Panc1 (cell line): Measurements from ENCODE around the gene ZMYM4. TPM values are rescaled to one million over a fixed set of nuclear protein-coding genes. Genes with fewer than 3 reads are reported as not detected.

ENCODE experiments used
- ATAC-seq: fragments of 200-7000 bp; cut with Tn5 transposase; 2 replicates; pipeline ENCODE4 v1.9.1; 2020; ENCODE audit warnings: mild to moderate bottlenecking, moderate library complexity
- BruUV-seq: library from RNA; stranded (reverse); fragments of 400-500 nt; replicated peaks from 2 replicates; lab custom pipeline; 2021; lab: Mats Ljungman, UMichigan
- CTCF ChIA-PET: fragments of 300-600 bp; sonication (Branson Sonifier 250); formaldehyde crosslinking; loops from one replicate; lab custom pipeline; 2022; ENCODE audit warnings: antibody characterized with exemption; lab: Charles Lee
- POLR2A ChIA-PET: fragments of 300-600 bp; sonication (Branson Sonifier 250); formaldehyde crosslinking; loops from one replicate; lab custom pipeline; 2022; ENCODE audit warnings: antibody characterized with exemption; lab: Charles Lee
- DNase-seq: peaks from one replicate; pipeline ENCODE4 v3.0.0-alpha.2; 2010; ENCODE audit warnings: low read depth, low spot score
- H3K27ac ChIP-seq: 2 replicates; pipeline ENCODE4 v1.5.1; 2011; ENCODE audit warnings: mild to moderate bottlenecking, low read length, inconsistent platforms
- H3K27me3 ChIP-seq: fragments of 200-500 bp; sonication (Bioruptor generic); 2 replicates; pipeline ENCODE4 v1.6.0; 2014; ENCODE audit warnings: low read length, inconsistent platforms; ENCODE audit not compliant: control insufficient read depth, insufficient read depth
- H3K36me3 ChIP-seq: fragments of 200-500 bp; sonication (Bioruptor generic); 2 replicates; pipeline ENCODE4 v1.5.1; 2014; ENCODE audit warnings: inconsistent platforms, mild to moderate bottlenecking, low read length, moderate library complexity; ENCODE audit not compliant: control insufficient read depth, insufficient read depth
- H3K4me1 ChIP-seq: 2 replicates; pipeline ENCODE4 v1.5.1; 2011; ENCODE audit warnings: inconsistent platforms, mild to moderate bottlenecking, low read length, moderate library complexity; ENCODE audit not compliant: control insufficient read depth, insufficient read depth
- H3K4me3 ChIP-seq, 2 experiments: 2 replicates each; pipeline ENCODE4 v1.5.1; 2011 to 2012; ENCODE audit warnings: low read depth in 2 of 2, low read length in 2 of 2, mild to moderate bottlenecking in 2 of 2, inconsistent platforms in 1 of 2, moderate library complexity in 1 of 2
- H3K9me3 ChIP-seq: fragments of 200-500 bp; sonication (Bioruptor generic); 2 replicates; pipeline ENCODE4 v1.5.1; 2014; ENCODE audit warnings: low read depth, mild to moderate bottlenecking, inconsistent platforms, low read length, moderate library complexity; ENCODE audit not compliant: control insufficient read depth, insufficient read depth
- CTCF ChIP-seq: fragments of 450-650 bp; IDR thresholded peaks from 2 replicates; pipeline ENCODE4 v1.5.1; 2017; ENCODE audit warnings: mild to moderate bottlenecking
- POLR2AphosphoS5 ChIP-seq: IDR thresholded peaks from 2 replicates; pipeline ENCODE4 v1.6.1; 2012; ENCODE audit warnings: mild to moderate bottlenecking, low read depth, low read length, moderate library complexity
- SIN3A ChIP-seq: IDR thresholded peaks from 2 replicates; pipeline ENCODE4 v1.6.1; 2012; ENCODE audit warnings: low read depth, mild to moderate bottlenecking, low read length, moderate library complexity, borderline replicate concordance; ENCODE audit not compliant: insufficient read depth
- TCF7L2 ChIP-seq: IDR thresholded peaks from 2 replicates; pipeline ENCODE4 v1.6.1; 2011; ENCODE audit warnings: mild to moderate bottlenecking, low read depth, low read length, inconsistent platforms
- in situ Hi-C: cut with HindIII; loops from 2 replicates; pipeline ENCODE4 v1.10.0; 2016; ENCODE audit warnings: low sequenced_read_pairs, low pct_unique_long_range_greater_than_20kb
- intact Hi-C: fragments of 100-400 bp; cut with micrococcal nuclease; formaldehyde crosslinking; loops from one replicate; pipeline ENCODE4 v1.10.0; 2022; ENCODE audit not compliant: unreplicated experiment
- total RNA-seq: library from RNA; stranded (reverse); gene quantifications from one replicate; pipeline ENCODE4 v1.2.1, GENCODE V29; 2021; ENCODE audit not compliant: unreplicated experiment
- TF ChIP-seq, protein P1 (sequence below), 2 experiments: IDR thresholded peaks; 2 replicates each; pipeline ENCODE4 v1.6.1; 2011 to 2012; ENCODE audit warnings: low read depth in 2 of 2, control low read depth in 1 of 2, low read length in 1 of 2, mild to moderate bottlenecking in 1 of 2, moderate library complexity in 1 of 2; ENCODE audit not compliant: insufficient read depth in 1 of 2

Gene ZMYM4
- total RNA-seq, 1 experiment from 2014 or later = 82.2 TPM

GRCh38 chr1:35278886-35279554 is 10.5 kb downstream of the ZMYM4 start:
- Histone ChIP-seq H3K27ac (no peak overlapping the region), H3K9me3 (0 out of 2 replicates have a peak, but pooled peaks cover 4% of the 10 kb centered on the region), H3K27me3 (no peaks in the 10 kb centered on the region), H3K36me3 (no peaks in the 10 kb centered on the region), H3K4me1 (no peaks in the 10 kb centered on the region; the same call in 1 of the 2 replicates), H3K4me3 (no peak overlapping the region)
- TSS peak; percentile 23 for BruUV-seq
- intact Hi-C loops (no loop called here), in situ Hi-C loops (no loop called here)
- ChIA-PET POLR2A (no interaction called here), CTCF (no interaction called here)
- DNase-seq (no peak), ATAC-seq (no peak)
- TF ChIP-seq SIN3A (no peak), TCF7L2 (no peak), CTCF (no peak), POLR2AphosphoS5 (no peak)
- TF ChIP-seq, protein P1, sequence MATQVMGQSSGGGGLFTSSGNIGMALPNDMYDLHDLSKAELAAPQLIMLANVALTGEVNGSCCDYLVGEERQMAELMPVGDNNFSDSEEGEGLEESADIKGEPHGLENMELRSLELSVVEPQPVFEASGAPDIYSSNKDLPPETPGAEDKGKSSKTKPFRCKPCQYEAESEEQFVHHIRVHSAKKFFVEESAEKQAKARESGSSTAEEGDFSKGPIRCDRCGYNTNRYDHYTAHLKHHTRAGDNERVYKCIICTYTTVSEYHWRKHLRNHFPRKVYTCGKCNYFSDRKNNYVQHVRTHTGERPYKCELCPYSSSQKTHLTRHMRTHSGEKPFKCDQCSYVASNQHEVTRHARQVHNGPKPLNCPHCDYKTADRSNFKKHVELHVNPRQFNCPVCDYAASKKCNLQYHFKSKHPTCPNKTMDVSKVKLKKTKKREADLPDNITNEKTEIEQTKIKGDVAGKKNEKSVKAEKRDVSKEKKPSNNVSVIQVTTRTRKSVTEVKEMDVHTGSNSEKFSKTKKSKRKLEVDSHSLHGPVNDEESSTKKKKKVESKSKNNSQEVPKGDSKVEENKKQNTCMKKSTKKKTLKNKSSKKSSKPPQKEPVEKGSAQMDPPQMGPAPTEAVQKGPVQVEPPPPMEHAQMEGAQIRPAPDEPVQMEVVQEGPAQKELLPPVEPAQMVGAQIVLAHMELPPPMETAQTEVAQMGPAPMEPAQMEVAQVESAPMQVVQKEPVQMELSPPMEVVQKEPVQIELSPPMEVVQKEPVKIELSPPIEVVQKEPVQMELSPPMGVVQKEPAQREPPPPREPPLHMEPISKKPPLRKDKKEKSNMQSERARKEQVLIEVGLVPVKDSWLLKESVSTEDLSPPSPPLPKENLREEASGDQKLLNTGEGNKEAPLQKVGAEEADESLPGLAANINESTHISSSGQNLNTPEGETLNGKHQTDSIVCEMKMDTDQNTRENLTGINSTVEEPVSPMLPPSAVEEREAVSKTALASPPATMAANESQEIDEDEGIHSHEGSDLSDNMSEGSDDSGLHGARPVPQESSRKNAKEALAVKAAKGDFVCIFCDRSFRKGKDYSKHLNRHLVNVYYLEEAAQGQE (IDR thresholded peaks at IDR 0.05; ENCODE audit: insufficient read depth in 1 of 2, low read depth in 2 of 2, low read length in 1 of 2) = no peak

DNA sequence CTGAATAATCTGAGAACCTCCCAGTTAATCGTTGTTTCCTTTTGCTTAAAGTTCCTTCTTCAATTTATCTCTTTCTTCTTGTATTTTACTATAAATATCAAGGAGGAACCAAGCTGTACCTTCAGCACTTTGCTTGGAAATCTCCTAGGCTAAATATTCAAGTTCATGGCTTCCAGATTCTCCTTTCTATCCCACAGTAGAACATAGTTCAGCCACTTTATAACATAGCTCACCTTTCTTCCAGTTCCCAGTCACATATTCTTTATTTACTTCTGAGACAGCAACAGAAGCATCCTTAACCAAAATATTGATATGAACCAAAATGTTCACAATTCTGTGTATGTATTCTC is 11.0 kb downstream of the ZMYM4 start:
- ChIA-PET CTCF (no interaction called here), POLR2A (no interaction called here)
- intact Hi-C loops (no loop called here), in situ Hi-C loops (no loop called here)
- Histone ChIP-seq H3K27ac (no peak overlapping the region), H3K36me3 (no peaks in the 10 kb centered on the region), H3K27me3 (no peaks in the 10 kb centered on the region), H3K4me1 (no peaks in the 10 kb centered on the region; the same call in 1 of the 2 replicates), H3K4me3 (no peak overlapping the region), H3K9me3 (0 out of 2 replicates have a peak, but pooled peaks cover 4% of the 10 kb centered on the region)
- DNase-seq (no peak), ATAC-seq (no peak)
- no peak for TF ChIP-seq TCF7L2
- TF ChIP-seq, protein P1 (IDR thresholded peaks at IDR 0.05; ENCODE audit: insufficient read depth in 1 of 2, low read depth in 2 of 2, low read length in 1 of 2) = no peak
- no TSS peak for BruUV-seq
